Spleen (tissue), 11 donors: ENCODE data around the gene DUOXA2. TPM values are rescaled to one million over a fixed set of nuclear protein-coding genes. Genes with fewer than 3 reads are reported as not detected.
"Not testable (repeated sequence)": the region's sequence is repeated elsewhere in the genome, so short reads cannot be mapped to it uniquely, and the experiment has no call there.

Experiments used
- DNase-seq: peaks from one replicate; pipeline ENCODE4 v3.0.0-alpha.2; 2020
- H3K27ac ChIP-seq, 8 donors: fragments of 200-600 bp; sonication (generic) in 7 of 8; 1 replicate in 4 of 8; 2 replicates in 4 of 8; pipeline versions ENCODE4 v1.5.0 to v1.8.0; 2016 to 2021; ENCODE audit warnings: inconsistent platforms in 4 of 8, mild to moderate bottlenecking in 4 of 8, moderate library complexity in 1 of 8
- H3K27me3 ChIP-seq, 7 donors: fragments of 200-600 bp; sonication (generic) in 6 of 7; replicated peaks in 1 of 7; 1 replicate in 4 of 7; 2 replicates in 3 of 7; pipeline versions ENCODE4 v1.5.0 to v1.8.0; 2016 to 2021; ENCODE audit warnings: inconsistent platforms in 3 of 7, mild to moderate bottlenecking in 1 of 7
- H3K36me3 ChIP-seq, 6 donors: fragments of 200-600 bp; sonication (generic) in 5 of 6; 1 replicate in 4 of 6; 2 replicates in 2 of 6; pipeline versions ENCODE4 v1.5.0 to v1.8.0; 2016 to 2021; ENCODE audit warnings: inconsistent platforms in 2 of 6
- H3K4me1 ChIP-seq, 6 donors: fragments of 200-600 bp; sonication (generic) in 5 of 6; 1 replicate in 3 of 6; 2 replicates in 3 of 6; pipeline versions ENCODE4 v1.5.0 to v1.8.0; 2016 to 2021; ENCODE audit warnings: inconsistent platforms in 3 of 6
- H3K4me3 ChIP-seq, 8 donors: fragments of 200-600 bp; sonication (generic) in 7 of 8; 1 replicate in 4 of 8; 2 replicates in 4 of 8; pipeline versions ENCODE4 v1.5.0 to v1.8.0; 2016 to 2021; ENCODE audit warnings: inconsistent platforms in 4 of 8, mild to moderate bottlenecking in 4 of 8, moderate library complexity in 2 of 8
- H3K9me3 ChIP-seq, 8 donors: fragments of 200-600 bp; sonication (generic) in 7 of 8; 1 replicate in 4 of 8; 2 replicates in 4 of 8; pipeline versions ENCODE4 v1.5.0 to v1.8.0; 2016 to 2021; ENCODE audit warnings: inconsistent platforms in 4 of 8
- POLR2A ChIP-seq, 3 donors: fragments of 450-650 bp; IDR thresholded peaks; one replicate each; pipeline ENCODE4 v1.5.1; 2017; ENCODE audit warnings: antibody characterized with exemption in 3 of 3, mild to moderate bottlenecking in 1 of 3
- POLR2AphosphoS5 ChIP-seq, 3 donors: sonication (generic); formaldehyde crosslinking; IDR thresholded peaks; one replicate each; pipeline ENCODE4 v1.5.1; 2017; ENCODE audit warnings: antibody characterized with exemption in 3 of 3
- WGBS, 5 donors: extraction: QIAGEN DNeasy Blood & Tissue Kit in 3 of 5; methylation state at CpG; one replicate each; pipeline versions ENCODE4 v1.1.5 to v1.1.7; 2013 to 2018; 5-methylcytosine and 5-hydroxymethylcytosine counted together
- intact Hi-C: fragments of 100-400 bp; cut with DNase I; formaldehyde crosslinking; loops from one replicate; pipeline ENCODE4 v1.15.0; 2023; ENCODE audit warnings: low total_unique reads
- polyA plus RNA-seq, 3 donors: library from polyadenylated mRNA; stranded (reverse); fragments of 200-250 nt; gene quantifications; one replicate each; pipeline ENCODE4 v1.2.1, GENCODE V29; 2013
- total RNA-seq, 7 donors: library from RNA; depleted of rRNA in 3 of 7; stranded (reverse); fragments of >200 nt in 3 of 7; fragmentation: NEBNext Ultra II Directional in 4 of 7; extraction: Animal tissue kit (Norgen Biotek cat#: 25700) in 4 of 7; gene quantifications; one replicate each; pipeline versions ENCODE4 v1.1.0 to v1.2.1, GENCODE V29; 2016 to 2021
- TF ChIP-seq, protein P1 (sequence below), 11 experiments: fragments of 200-600 bp in 7 of 11; fragments of 450-650 bp in 4 of 11; sonication (generic) in 4 of 11; IDR thresholded peaks in 8 of 11; conservative IDR thresholded peaks in 3 of 11; 1 replicate in 7 of 11; 2 replicates in 4 of 11; pipeline versions ENCODE4 v1.4.0 to v1.8.0; 2016 to 2021; ENCODE audit warnings: antibody characterized with exemption in 11 of 11, inconsistent platforms in 4 of 11, mild to moderate bottlenecking in 1 of 11
- donor health status: healthy with polysubstance abuse.
- donor health status: DM: no; HTN: no; CAD: no; lungs with moderate emphysema.
- donor health status: DM: no; HTN: no; CAD: no.
- donor health status: Bipolar disorder and iron deficiency.
- donor health status: healthy.
- donor health status: DM: no; HTN: no; CAD: no.
- donor health status: DM: yes; HTN: yes; CAD: no.

Gene DUOXA2
- total and polyA plus RNA-seq, 10 donors = 0.06 TPM; not detected in 9

DNA sequence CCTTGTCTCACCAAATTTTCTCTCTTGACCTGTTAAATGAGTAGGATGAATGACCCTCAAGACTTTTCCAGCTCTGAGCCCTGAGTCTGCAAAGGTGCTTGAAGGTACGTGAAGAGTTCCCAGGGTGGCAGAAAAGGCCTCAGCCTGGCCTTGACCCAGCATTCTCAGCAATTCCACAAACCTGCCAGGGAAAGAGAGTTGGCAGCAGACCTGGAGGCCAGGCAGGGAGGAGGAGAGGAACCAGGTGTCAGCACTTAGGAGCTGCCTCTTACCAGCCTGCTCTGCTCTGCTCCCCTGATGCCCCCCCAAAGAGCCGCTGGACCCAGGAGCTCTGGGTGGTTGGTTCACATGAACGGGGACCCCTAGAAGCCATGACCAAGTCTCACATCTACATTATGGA, 33.5 kb upstream of the DUOXA2 start:
- H3K4me3 ChIP-seq, intact Hi-C loops, H3K4me1 ChIP-seq, H3K27ac ChIP-seq, DNase-seq, H3K27me3 ChIP-seq, H3K36me3 ChIP-seq, H3K9me3 ChIP-seq: not testable (repeated sequence)
- 67 to 100% (median 93%) methylated on average over 1 to 2 of the region's 3 CpGs for WGBS, 5 donors

DNA sequence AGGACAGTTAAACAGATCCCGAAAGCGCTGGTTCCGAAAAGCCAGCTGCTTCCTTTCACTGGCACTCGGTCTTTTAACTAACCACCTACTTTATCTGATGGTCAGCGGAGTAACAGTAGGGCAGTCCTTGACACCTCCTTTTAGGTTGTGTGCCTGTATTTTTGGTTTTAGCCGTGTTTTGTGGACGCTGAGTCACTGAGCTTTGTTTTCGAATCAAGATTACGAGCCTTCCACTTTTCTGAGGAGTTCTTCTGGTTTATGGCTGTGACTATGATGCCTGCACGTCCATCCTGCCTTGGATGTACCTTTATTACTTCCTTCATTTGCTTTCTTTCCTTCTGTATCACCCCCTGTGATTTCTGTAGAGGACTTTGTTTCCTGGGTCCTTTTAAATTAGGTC, 31.7 kb upstream of the DUOXA2 start:
- intact Hi-C loops, H3K9me3 ChIP-seq: not testable (repeated sequence)
- WGBS, 5 donors = 66 to 81% (median 72%) methylated on average over 6 to 9 of the region's 10 CpGs

DNA sequence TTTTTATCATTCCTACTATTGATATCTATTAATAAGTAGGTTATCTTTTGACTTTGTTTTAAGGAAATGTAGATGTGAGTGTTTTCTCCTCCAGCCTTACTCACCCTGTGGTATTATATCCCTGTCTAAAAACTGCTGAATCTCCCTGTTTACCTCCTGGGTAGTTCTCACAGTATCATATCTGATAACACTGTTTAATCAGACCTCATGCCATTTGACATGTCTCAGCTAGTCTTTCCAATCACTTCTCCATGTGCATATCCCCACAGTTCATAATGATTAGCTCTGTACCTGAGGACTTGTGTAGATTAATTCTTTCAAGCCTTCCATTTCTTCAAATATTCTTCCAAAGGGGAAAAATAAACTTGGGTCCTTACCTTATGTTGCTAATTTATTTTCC, 30.9 kb upstream of the DUOXA2 start:
- DNase-seq = no peak
- TF ChIP-seq, protein P1, sequence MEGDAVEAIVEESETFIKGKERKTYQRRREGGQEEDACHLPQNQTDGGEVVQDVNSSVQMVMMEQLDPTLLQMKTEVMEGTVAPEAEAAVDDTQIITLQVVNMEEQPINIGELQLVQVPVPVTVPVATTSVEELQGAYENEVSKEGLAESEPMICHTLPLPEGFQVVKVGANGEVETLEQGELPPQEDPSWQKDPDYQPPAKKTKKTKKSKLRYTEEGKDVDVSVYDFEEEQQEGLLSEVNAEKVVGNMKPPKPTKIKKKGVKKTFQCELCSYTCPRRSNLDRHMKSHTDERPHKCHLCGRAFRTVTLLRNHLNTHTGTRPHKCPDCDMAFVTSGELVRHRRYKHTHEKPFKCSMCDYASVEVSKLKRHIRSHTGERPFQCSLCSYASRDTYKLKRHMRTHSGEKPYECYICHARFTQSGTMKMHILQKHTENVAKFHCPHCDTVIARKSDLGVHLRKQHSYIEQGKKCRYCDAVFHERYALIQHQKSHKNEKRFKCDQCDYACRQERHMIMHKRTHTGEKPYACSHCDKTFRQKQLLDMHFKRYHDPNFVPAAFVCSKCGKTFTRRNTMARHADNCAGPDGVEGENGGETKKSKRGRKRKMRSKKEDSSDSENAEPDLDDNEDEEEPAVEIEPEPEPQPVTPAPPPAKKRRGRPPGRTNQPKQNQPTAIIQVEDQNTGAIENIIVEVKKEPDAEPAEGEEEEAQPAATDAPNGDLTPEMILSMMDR (IDR thresholded peaks at IDR 0.05 in 8 of 11, conservative IDR thresholded peaks at IDR 0.05 in 3 of 11) = no peak
- TF ChIP-seq POLR2A (IDR thresholded peaks at IDR 0.05) = no peak
- TF ChIP-seq POLR2AphosphoS5 (IDR thresholded peaks at IDR 0.05) = no peak
- peaks cover 0 to 19% (median 0%) of the 10 kb centered on the region in 7 donors for H3K27me3 ChIP-seq
- H3K4me3 ChIP-seq = no peak overlapping the region
- no peaks in the 10 kb centered on the region for H3K9me3 ChIP-seq
- H3K36me3 ChIP-seq = no peaks in the 10 kb centered on the region
- intact Hi-C loops = no loop called here
- no peaks in the 10 kb centered on the region for H3K4me1 ChIP-seq
- no peak overlapping the region for H3K27ac ChIP-seq

More for the DNA sequence above, 31.7 kb upstream of the DUOXA2 start:
- H3K27ac ChIP-seq, H3K4me3 ChIP-seq, H3K36me3 ChIP-seq, H3K4me1 ChIP-seq, DNase-seq: not testable (repeated sequence)
- H3K27me3 ChIP-seq = peaks cover 0 to 17% (median 0%) of the 10 kb centered on the region in 7 donors

DNA sequence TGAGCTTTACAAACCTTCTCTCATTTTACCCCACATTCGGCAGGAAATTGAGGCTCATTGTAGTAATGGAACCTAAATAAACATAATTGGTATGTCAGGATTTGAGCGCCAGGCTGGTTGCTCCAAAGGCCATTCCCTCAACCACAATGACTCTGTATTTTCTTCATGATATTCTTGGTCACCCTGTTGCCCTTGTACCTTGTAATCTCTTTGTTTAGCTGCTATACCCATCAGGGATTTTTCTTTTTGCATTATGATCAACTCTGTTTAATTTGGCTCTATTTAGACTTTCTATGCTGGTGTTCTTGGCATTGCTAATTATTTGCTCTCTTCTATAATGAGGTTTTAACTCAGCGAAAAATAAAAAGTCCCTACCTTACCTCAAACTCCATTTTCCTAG, 30.0 kb upstream of the DUOXA2 start:
- DNase-seq = no peak
- no peaks in the 10 kb centered on the region for H3K4me1 ChIP-seq
- H3K36me3 ChIP-seq = no peaks in the 10 kb centered on the region
- peaks cover 0 to 22% (median 0%) of the 10 kb centered on the region in 7 donors for H3K27me3 ChIP-seq
- intact Hi-C loops = no loop called here
- no peaks in the 10 kb centered on the region for H3K9me3 ChIP-seq
- TF ChIP-seq, protein P1 (IDR thresholded peaks at IDR 0.05 in 8 of 11, conservative IDR thresholded peaks at IDR 0.05 in 3 of 11) = no peak
- TF ChIP-seq POLR2A (IDR thresholded peaks at IDR 0.05) = no peak
- no peak for TF ChIP-seq POLR2AphosphoS5 (IDR thresholded peaks at IDR 0.05)
- 75 to 85% (median 77%) methylated on average over 3 of the region's 3 CpGs for WGBS, 5 donors
- no peak overlapping the region for H3K27ac ChIP-seq
- H3K4me3 ChIP-seq = no peak overlapping the region

DNA sequence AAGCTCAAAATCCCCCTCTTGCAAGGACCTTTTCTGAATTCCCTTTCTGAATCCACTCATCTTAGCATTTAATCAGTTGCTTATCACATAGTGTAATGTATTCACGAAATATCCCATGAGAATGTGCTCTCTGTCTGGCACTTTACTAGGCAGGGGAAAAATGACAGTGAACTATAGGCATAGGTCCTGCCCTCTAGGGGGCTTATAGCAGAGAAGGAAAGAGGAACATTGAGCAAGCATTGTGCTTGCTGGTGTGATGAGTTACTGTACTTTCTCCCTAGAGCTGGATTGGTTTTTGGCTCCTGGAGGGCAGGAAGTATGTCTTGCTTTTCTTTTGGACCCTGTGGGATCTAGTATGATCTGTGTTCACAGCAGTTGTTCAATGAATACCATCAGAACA, 26.6 kb upstream of the DUOXA2 start:
- 65 to 90% (median 76%) methylated on average over 1 of the region's 1 CpG for WGBS, 5 donors
- no peak overlapping the region for H3K27ac ChIP-seq
- H3K36me3 ChIP-seq = no peaks in the 10 kb centered on the region
- no peaks in the 10 kb centered on the region for H3K4me1 ChIP-seq
- H3K27me3 ChIP-seq = peaks cover 0 to 33% (median 0%) of the 10 kb centered on the region in 7 donors
- no peak for TF ChIP-seq POLR2AphosphoS5 (IDR thresholded peaks at IDR 0.05)
- TF ChIP-seq POLR2A (IDR thresholded peaks at IDR 0.05) = no peak
- H3K4me3 ChIP-seq = no peak overlapping the region
- H3K9me3 ChIP-seq = no peaks in the 10 kb centered on the region
- no peak for DNase-seq
- intact Hi-C loops = no loop called here
